ENCODE results near the gene TRMT2A. TPM values are rescaled to one million over a fixed set of nuclear protein-coding genes. Genes with fewer than 3 reads are reported as not detected.

TRMT2A gene
- total RNA-seq, 2 experiments from 2014 or later = 79.3 to 84.2 TPM

DNA sequence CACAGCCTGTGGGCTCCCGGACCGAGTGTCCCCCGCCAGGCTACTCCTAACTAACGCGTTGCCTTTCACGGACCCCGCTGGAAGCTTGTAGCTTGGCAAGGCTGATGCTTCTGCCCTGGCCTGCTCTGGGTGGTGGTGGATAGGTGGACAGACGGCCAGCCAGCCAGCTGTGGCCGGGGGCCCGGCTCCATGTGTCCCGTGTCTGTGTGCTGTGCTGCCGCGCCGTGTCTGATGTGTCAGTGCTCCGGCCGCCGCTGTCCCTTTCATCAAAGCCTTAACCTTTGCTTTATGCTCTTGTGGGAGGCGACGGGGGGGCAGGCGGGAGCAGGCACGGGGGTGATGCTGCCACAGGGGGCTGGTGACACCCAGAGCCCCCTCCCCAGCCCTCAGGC is 28.8 kb upstream of the TRMT2A start:
- Mint-ChIP-seq H3K4me1 (ENCODE audit: low read depth) (no peaks in the 10 kb centered on the region), H3K27me3 (no peaks in the 10 kb centered on the region), H3K36me3 (ENCODE audit: low read depth) (no peaks in the 10 kb centered on the region), H3K4me3 (no peak overlapping the region), H3K9me3 (no peaks in the 10 kb centered on the region), H3K27ac (no peak overlapping the region)
- intact Hi-C loops (cut with DNase I, micrococcal nuclease) = no loop called here
- CTCF ChIA-PET = no interaction called here
- POLR2A ChIA-PET = no interaction called here
- Histone ChIP-seq H3K27ac (ENCODE audit: low read depth in 1 of 2, low read length in 2 of 2) (no peak overlapping the region), H3K36me3 (ENCODE audit: insufficient read depth, low read length) (peaks cover 3% of the 10 kb centered on the region), H3K9me3 (ENCODE audit: control insufficient read depth in 1 of 2, insufficient read depth in 1 of 2, low read length in 2 of 2) (no peaks in the 10 kb centered on the region), H3K4me3 (ENCODE audit: low read length) (no peak overlapping the region), H3K4me1 (ENCODE audit: insufficient read depth, low read length) (no peaks in the 10 kb centered on the region), H3K27me3 (ENCODE audit: control insufficient read depth in 1 of 2, insufficient read depth in 2 of 2, low read length in 2 of 2) (no peaks in the 10 kb centered on the region)
- TF ChIP-seq CTCF (IDR thresholded peaks at IDR 0.05) = no peak
- DNase-seq = no peak
- ATAC-seq (ENCODE audit: poor library complexity) = no peak

GRCh38 chr22:20145206-20145831 is 28.3 kb upstream of the TRMT2A start:
- intact Hi-C loops (cut with DNase I, micrococcal nuclease) = no loop called here
- no peaks in the 10 kb centered on the region for H3K27me3 ChIP-seq (ENCODE audit: control insufficient read depth in 1 of 2, insufficient read depth in 2 of 2, low read length in 2 of 2)
- H3K9me3 ChIP-seq (ENCODE audit: control insufficient read depth in 1 of 2, insufficient read depth in 1 of 2, low read length in 2 of 2) = no peaks in the 10 kb centered on the region
- POLR2A ChIA-PET = no interaction called here
- no peak overlapping the region for H3K27ac ChIP-seq (ENCODE audit: low read depth in 1 of 2, low read length in 2 of 2)
- H3K36me3 ChIP-seq (ENCODE audit: insufficient read depth, low read length) = peaks cover 3% of the 10 kb centered on the region
- CTCF ChIA-PET = no interaction called here
- Mint-ChIP-seq H3K4me1 (ENCODE audit: low read depth) (no peaks in the 10 kb centered on the region), H3K4me3 (no peak overlapping the region), H3K36me3 (ENCODE audit: low read depth) (no peaks in the 10 kb centered on the region), H3K27ac (no peak overlapping the region), H3K27me3 (no peaks in the 10 kb centered on the region), H3K9me3 (no peaks in the 10 kb centered on the region)
- ATAC-seq (ENCODE audit: poor library complexity) (no peak), DNase-seq (no peak)
- no peak overlapping the region for H3K4me3 ChIP-seq (ENCODE audit: low read length)
- no peak for TF ChIP-seq CTCF (IDR thresholded peaks at IDR 0.05)
- H3K4me1 ChIP-seq (ENCODE audit: insufficient read depth, low read length) = no peaks in the 10 kb centered on the region

DNA sequence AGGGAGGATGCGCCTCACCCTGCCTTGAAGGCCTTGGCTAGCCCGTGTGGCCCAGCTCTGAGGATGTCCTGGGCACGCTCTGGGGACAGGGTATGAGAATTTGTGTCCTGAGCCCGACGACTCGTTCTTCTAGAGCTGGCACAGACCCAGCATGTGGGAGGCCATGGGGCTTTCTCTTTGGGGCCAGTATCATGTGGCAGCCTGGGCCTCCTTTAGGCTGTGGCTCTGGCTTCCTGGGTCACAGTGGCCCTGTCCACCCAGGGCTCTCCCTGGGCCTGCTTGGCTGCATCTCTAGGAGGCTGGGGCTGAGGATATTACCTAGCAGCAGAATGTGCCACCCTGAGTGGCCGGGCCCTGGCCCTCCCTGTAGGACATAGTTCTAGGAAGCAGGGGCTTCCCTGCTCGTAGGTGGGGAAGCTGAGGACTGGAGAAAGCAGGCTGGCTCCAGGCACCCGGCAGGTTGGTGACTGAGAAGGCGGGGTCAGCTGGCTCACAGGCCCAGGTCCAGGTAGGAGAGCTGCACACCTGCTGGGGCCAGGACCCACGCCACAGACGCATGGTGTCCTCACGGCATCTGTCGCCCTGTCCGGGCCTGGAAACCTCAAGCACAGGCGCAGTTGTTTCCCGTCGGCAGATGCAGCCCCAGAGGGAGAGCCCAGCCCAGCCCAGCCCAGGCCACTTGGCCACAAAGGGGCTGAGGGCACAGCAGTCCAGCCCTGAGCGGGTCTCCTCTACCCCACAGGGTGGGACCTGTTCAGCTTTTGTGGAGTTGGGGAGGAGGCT is 27.0 kb upstream of the TRMT2A start:
- POLR2A ChIA-PET = no interaction called here
- H3K4me1 Mint-ChIP-seq (ENCODE audit: low read depth) = no peaks in the 10 kb centered on the region
- H3K9me3 Mint-ChIP-seq = no peaks in the 10 kb centered on the region
- peaks cover 3% of the 10 kb centered on the region for H3K36me3 Mint-ChIP-seq (ENCODE audit: low read depth)
- Histone ChIP-seq H3K36me3 (ENCODE audit: insufficient read depth, low read length) (peaks cover 10% of the 10 kb centered on the region), H3K4me1 (ENCODE audit: insufficient read depth, low read length) (peaks cover 1% of the 10 kb centered on the region), H3K27me3 (ENCODE audit: control insufficient read depth in 1 of 2, insufficient read depth in 2 of 2, low read length in 2 of 2) (no peaks in the 10 kb centered on the region), H3K4me3 (ENCODE audit: low read length) (no peak overlapping the region), H3K9me3 (ENCODE audit: control insufficient read depth in 1 of 2, insufficient read depth in 1 of 2, low read length in 2 of 2) (no peaks in the 10 kb centered on the region), H3K27ac (ENCODE audit: low read depth in 1 of 2, low read length in 2 of 2) (no peak overlapping the region)
- no peak overlapping the region for H3K4me3 Mint-ChIP-seq
- CTCF ChIA-PET = no interaction called here
- DNase-seq = no peak
- H3K27me3 Mint-ChIP-seq = no peaks in the 10 kb centered on the region
- no peak overlapping the region for H3K27ac Mint-ChIP-seq
- intact Hi-C loops (cut with DNase I, micrococcal nuclease) = no loop called here
- ATAC-seq (ENCODE audit: poor library complexity) = no peak
- TF ChIP-seq CTCF (IDR thresholded peaks at IDR 0.05) = no peak

Data from CD4-positive, alpha-beta T cell (primary cell).